K562 (cell line): Measurements from ENCODE around the gene LMAN1L. TPM values are rescaled to one million over a fixed set of nuclear protein-coding genes. Genes with fewer than 3 reads are reported as not detected.

Source experiments
- ARNT ChIP-seq, 2 experiments: fragments of 450-650 bp; IDR thresholded peaks; 2 replicates each; pipeline ENCODE4 v1.6.1; 2016; ENCODE audit warnings: mild to moderate bottlenecking in 1 of 2
- E2F8 ChIP-seq: fragments of 450-650 bp; IDR thresholded peaks from 2 replicates; pipeline ENCODE4 v1.7.1; 2018; ENCODE audit warnings: mild to moderate bottlenecking, low read depth; ENCODE audit not compliant: partially characterized antibody
- IRF9 ChIP-seq: fragments of 450-650 bp; IDR thresholded peaks from 2 replicates; pipeline ENCODE4 v1.6.1; 2016; ENCODE audit warnings: missing biosample characterization, missing genetic modification characterization
- NCOA2 ChIP-seq, 2 experiments: fragments of 450-650 bp; IDR thresholded peaks; 2 replicates each; pipeline ENCODE4 v1.6.1; 2018; ENCODE audit warnings: mild to moderate bottlenecking in 2 of 2, moderate library complexity in 1 of 2; ENCODE audit not compliant: partially characterized antibody in 2 of 2
- NFIC ChIP-seq: fragments of 450-650 bp; IDR thresholded peaks from 2 replicates; pipeline ENCODE4 v1.6.1; 2017; ENCODE audit warnings: mild to moderate bottlenecking, inconsistent platforms
- REST ChIP-seq, 2 experiments: fragments of 450-650 bp; formaldehyde crosslinking in 1 of 2; IDR thresholded peaks; 2 replicates each; pipeline versions ENCODE4 v1.4.0 to v1.6.1; 2014 to 2020; ENCODE audit warnings: mild to moderate bottlenecking in 2 of 2, borderline replicate concordance in 1 of 2, low read depth in 1 of 2
- THRA ChIP-seq: fragments of 450-650 bp; IDR thresholded peaks from 2 replicates; pipeline ENCODE4 v1.6.1; 2017; ENCODE audit warnings: mild to moderate bottlenecking, moderate library complexity
- WHSC1 ChIP-seq: IDR thresholded peaks from one replicate; pipeline ENCODE4 v1.6.1; 2012; ENCODE audit warnings: low read length, control low read depth, inconsistent platforms
- ZFP30 ChIP-seq: fragments of 250-450 bp; sonication (Bioruptor Pico); IDR thresholded peaks from 2 replicates; pipeline ENCODE4 v1.8.0; 2022; ENCODE audit warnings: moderate library complexity, mild to moderate bottlenecking, inconsistent platforms, borderline replicate concordance
- ZNF212 ChIP-seq: fragments of 450-650 bp; formaldehyde crosslinking; IDR thresholded peaks from 2 replicates; pipeline ENCODE4 v1.4.0; 2020; ENCODE audit warnings: mild to moderate bottlenecking
- ZNF263 ChIP-seq: sonication (generic); formaldehyde crosslinking; IDR thresholded peaks from 2 replicates; pipeline ENCODE4 v1.8.0; 2022; ENCODE audit warnings: mild to moderate bottlenecking, missing genetic modification reagents, borderline replicate concordance
- ZNF311 ChIP-seq: fragments of 250-450 bp; sonication (Bioruptor Pico); IDR thresholded peaks from 2 replicates; pipeline ENCODE4 v1.4.0; 2020; ENCODE audit warnings: mild to moderate bottlenecking, moderate library complexity
- polyA plus RNA-seq, 8 experiments: library from polyadenylated mRNA; depleted of rRNA in 4 of 8; stranded (reverse) in 5 of 8; unstranded in 3 of 8; fragments of >200 nt; fragmentation: Nextera tagmentation in 2 of 8; fragmentation: Illumina TruSeq in 1 of 8; extraction: Ambion mirVana in 2 of 8; extraction: Trizol in 1 of 8; gene quantifications; 2 replicates each; pipeline versions ENCODE4 v1.2.1 to v1.2.3, GENCODE V29; 2011 to 2014; ENCODE audit warnings: inconsistent platforms in 1 of 8, missing spikeins in 1 of 8
- total RNA-seq, 7 experiments: library from RNA; depleted of rRNA in 6 of 7; stranded (reverse); fragments of >200 nt in 6 of 7; fragmentation: Illumina TruSeq in 2 of 7; extraction: Trizol in 2 of 7; gene quantifications; 2 replicates each; pipeline versions ENCODE4 v1.2.1 to v1.2.3, GENCODE V29; 2011 to 2021; ENCODE audit warnings: low replicate concordance in 1 of 7

Gene LMAN1L
- total and polyA plus RNA-seq, 9 of the 15 experiments (the other 6 are each of a cell fraction or from before 2014, with no cell fraction given), result not detected

GRCh38 chr15:74842581-74843444 lies 30.2 kb downstream of the LMAN1L start, which contains the start of gene ULK3 (continued):
- no peak for TF ChIP-seq IRF9 (tag)
- TF ChIP-seq NFIC, result peak; percentile 71
- no peak for TF ChIP-seq ZNF212 (CRISPR knock-in tag)
- TF ChIP-seq REST (IDR thresholded peaks at IDR 0.05; ENCODE audit: borderline replicate concordance), result peak; percentile 78
- TF ChIP-seq REST (CRISPR knock-in tag; IDR thresholded peaks at IDR 0.05; ENCODE audit: low read depth), result peak; percentile 76
- no peak for TF ChIP-seq ARNT (IDR thresholded peaks at IDR 0.05)
- peak; percentile 55 for TF ChIP-seq E2F8
- TF ChIP-seq WHSC1, result no peak
- no peak for TF ChIP-seq NCOA2 (IDR thresholded peaks at IDR 0.05; ENCODE audit: partially characterized antibody in 2 of 2)
- no peak for TF ChIP-seq ZNF311 (CRISPR knock-in tag)
- peak; percentile 83 for TF ChIP-seq ZNF263
- no peak for TF ChIP-seq ZFP30 (CRISPR knock-in tag)
- no peak for TF ChIP-seq THRA
